ENCODE data around the gene LRP2. TPM values are rescaled to one million over a fixed set of nuclear protein-coding genes. Genes with fewer than 3 reads are reported as not detected.

LRP2 gene
- total and polyA plus RNA-seq, 2 of the 8 experiments (the other 6 are each of a cell fraction or from before 2014, with no cell fraction given): 2.0 to 2.9 TPM

DNA sequence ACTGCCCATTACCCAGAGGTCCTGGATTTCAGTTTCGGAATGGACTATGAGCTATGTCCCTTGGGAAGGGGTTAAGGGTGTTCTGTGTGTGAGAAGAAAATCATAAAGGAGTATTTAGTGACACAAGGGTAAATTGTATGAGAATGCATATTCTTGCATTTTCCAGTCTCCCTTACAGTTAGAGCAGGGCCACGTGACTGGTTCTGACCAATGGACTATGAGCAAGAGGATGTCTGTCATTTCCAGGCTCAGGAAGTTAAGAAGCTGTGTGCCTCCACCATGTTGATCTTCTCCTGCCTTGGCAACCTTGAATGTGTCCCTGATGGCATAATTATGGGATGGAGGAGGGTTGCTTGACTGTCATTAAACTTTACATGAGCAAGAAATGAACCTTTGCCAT is 198.0 kb downstream of the LRP2 start (continued):
- TF ChIP-seq, protein P1, sequence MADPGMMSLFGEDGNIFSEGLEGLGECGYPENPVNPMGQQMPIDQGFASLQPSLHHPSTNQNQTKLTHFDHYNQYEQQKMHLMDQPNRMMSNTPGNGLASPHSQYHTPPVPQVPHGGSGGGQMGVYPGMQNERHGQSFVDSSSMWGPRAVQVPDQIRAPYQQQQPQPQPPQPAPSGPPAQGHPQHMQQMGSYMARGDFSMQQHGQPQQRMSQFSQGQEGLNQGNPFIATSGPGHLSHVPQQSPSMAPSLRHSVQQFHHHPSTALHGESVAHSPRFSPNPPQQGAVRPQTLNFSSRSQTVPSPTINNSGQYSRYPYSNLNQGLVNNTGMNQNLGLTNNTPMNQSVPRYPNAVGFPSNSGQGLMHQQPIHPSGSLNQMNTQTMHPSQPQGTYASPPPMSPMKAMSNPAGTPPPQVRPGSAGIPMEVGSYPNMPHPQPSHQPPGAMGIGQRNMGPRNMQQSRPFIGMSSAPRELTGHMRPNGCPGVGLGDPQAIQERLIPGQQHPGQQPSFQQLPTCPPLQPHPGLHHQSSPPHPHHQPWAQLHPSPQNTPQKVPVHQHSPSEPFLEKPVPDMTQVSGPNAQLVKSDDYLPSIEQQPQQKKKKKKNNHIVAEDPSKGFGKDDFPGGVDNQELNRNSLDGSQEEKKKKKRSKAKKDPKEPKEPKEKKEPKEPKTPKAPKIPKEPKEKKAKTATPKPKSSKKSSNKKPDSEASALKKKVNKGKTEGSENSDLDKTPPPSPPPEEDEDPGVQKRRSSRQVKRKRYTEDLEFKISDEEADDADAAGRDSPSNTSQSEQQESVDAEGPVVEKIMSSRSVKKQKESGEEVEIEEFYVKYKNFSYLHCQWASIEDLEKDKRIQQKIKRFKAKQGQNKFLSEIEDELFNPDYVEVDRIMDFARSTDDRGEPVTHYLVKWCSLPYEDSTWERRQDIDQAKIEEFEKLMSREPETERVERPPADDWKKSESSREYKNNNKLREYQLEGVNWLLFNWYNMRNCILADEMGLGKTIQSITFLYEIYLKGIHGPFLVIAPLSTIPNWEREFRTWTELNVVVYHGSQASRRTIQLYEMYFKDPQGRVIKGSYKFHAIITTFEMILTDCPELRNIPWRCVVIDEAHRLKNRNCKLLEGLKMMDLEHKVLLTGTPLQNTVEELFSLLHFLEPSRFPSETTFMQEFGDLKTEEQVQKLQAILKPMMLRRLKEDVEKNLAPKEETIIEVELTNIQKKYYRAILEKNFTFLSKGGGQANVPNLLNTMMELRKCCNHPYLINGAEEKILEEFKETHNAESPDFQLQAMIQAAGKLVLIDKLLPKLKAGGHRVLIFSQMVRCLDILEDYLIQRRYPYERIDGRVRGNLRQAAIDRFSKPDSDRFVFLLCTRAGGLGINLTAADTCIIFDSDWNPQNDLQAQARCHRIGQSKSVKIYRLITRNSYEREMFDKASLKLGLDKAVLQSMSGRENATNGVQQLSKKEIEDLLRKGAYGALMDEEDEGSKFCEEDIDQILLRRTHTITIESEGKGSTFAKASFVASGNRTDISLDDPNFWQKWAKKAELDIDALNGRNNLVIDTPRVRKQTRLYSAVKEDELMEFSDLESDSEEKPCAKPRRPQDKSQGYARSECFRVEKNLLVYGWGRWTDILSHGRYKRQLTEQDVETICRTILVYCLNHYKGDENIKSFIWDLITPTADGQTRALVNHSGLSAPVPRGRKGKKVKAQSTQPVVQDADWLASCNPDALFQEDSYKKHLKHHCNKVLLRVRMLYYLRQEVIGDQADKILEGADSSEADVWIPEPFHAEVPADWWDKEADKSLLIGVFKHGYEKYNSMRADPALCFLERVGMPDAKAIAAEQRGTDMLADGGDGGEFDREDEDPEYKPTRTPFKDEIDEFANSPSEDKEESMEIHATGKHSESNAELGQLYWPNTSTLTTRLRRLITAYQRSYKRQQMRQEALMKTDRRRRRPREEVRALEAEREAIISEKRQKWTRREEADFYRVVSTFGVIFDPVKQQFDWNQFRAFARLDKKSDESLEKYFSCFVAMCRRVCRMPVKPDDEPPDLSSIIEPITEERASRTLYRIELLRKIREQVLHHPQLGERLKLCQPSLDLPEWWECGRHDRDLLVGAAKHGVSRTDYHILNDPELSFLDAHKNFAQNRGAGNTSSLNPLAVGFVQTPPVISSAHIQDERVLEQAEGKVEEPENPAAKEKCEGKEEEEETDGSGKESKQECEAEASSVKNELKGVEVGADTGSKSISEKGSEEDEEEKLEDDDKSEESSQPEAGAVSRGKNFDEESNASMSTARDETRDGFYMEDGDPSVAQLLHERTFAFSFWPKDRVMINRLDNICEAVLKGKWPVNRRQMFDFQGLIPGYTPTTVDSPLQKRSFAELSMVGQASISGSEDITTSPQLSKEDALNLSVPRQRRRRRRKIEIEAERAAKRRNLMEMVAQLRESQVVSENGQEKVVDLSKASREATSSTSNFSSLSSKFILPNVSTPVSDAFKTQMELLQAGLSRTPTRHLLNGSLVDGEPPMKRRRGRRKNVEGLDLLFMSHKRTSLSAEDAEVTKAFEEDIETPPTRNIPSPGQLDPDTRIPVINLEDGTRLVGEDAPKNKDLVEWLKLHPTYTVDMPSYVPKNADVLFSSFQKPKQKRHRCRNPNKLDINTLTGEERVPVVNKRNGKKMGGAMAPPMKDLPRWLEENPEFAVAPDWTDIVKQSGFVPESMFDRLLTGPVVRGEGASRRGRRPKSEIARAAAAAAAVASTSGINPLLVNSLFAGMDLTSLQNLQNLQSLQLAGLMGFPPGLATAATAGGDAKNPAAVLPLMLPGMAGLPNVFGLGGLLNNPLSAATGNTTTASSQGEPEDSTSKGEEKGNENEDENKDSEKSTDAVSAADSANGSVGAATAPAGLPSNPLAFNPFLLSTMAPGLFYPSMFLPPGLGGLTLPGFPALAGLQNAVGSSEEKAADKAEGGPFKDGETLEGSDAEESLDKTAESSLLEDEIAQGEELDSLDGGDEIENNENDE (IDR thresholded peaks at IDR 0.05; ENCODE audit: insufficient replicate concordance, low read length): no peak
- TF ChIP-seq FOSL1 (IDR thresholded peaks at IDR 0.05; ENCODE audit: insufficient read depth, low read depth, low read length): no peak
- no peak for TF ChIP-seq YY1 (IDR thresholded peaks at IDR 0.05; ENCODE audit: low read depth, low read length)

All from H1 (cell line).